ENCODE measurements around the gene KCNT2.

The KCNT2 gene

GRCh38 chr1:196449460-196449859 lies 158.8 kb downstream of the KCNT2 start:
- no peak for DNase-seq (ENCODE audit: low read depth)

- no peak for DNase-seq (ENCODE audit: low read depth)
These were observed 162.5 kb downstream of the KCNT2 start for GRCh38 chr1:196445775-196446174.

DNA sequence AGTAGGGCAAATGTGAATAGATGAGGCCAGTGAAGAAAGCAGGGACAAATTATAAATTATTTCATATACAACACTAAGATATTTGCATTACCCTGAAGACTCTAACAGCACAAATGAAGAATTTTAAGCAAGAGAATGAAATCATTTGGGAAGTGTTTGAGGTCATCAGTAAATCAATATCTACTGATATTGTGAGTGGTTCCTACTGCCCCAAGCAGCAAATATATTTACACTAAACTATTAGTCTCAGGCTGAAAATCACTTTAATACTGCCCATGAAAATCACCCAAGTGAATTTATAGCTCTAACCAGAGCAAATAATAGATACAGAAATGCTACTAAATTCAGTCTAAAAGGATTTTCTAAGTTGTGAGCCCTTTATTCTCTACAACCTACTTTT lies 163.6 kb downstream of the KCNT2 start:
- no peak for DNase-seq (ENCODE audit: low read depth)

- no peak for DNase-seq (ENCODE audit: low read depth)
These were observed 165.9 kb downstream of the KCNT2 start for GRCh38 chr1:196442366-196442765.

GRCh38 chr1:196440711-196441110 lies 167.5 kb downstream of the KCNT2 start:
- no peak for DNase-seq (ENCODE audit: low read depth)

- DNase-seq (ENCODE audit: low read depth): no peak
These were observed 169.9 kb downstream of the KCNT2 start for GRCh38 chr1:196438329-196438728.

DNA sequence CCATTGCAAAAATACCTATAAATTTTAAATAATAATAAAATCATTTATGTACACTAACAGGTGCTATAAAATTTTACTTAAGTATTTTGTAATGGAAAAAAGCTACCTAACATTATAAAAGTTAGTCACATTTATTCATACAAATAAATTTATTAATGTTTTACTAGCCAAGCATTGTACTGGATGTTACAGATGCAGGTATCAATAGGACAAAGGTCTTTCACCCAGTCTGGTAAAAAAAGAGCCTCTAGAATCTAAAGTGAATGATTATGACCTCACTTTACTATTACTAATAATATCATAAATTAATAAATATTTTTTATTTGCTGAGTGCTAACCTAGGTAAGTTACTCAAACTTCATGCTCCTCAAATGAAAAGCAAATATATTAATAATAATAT lies 170.6 kb downstream of the KCNT2 start:
- DNase-seq (ENCODE audit: low read depth): no peak

- DNase-seq (ENCODE audit: low read depth): no peak
These were observed 175.2 kb downstream of the KCNT2 start for GRCh38 chr1:196433000-196433399.

DNA sequence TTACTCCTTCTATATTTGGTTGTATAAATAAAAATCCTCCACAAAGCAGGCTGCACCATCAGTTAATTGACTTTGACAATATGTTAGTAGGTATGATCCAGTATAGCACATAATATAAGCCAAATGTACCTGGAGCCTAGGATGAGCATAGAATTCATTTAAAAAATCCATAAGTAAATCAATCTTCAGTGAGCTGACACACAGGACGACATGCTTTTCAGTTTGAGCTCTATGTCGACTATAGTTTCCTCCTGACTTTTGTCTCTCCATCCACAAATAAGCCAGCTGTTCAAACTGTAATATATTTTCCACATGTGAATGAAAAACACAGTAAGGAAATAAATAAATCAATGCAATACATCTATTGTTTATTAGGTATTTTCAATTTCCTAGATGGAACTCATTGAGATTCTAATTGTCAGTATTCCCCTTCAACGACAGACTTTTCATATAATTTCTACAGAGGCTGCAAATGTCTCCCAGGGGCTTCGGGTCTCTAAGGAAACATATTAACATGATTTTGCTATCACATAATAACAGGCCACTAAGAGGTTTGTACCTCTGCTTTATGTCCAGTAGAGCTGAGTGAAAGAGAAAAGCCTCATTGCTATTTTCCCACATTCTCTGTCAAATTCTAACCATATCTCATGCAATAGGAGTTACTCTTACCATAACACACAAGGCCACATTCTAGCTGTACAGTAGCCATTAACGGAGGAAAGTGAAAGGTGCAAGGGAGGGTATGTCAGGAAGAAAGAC lies 180.1 kb downstream of the KCNT2 start:
- DNase-seq (ENCODE audit: low read depth): no peak

- no peak for DNase-seq (ENCODE audit: low read depth)
These were observed 182.7 kb downstream of the KCNT2 start for GRCh38 chr1:196425513-196425912.

- no peak for DNase-seq (ENCODE audit: low read depth)
These were observed 184.6 kb downstream of the KCNT2 start for GRCh38 chr1:196423612-196424011.

- no peak for DNase-seq (ENCODE audit: low read depth)
These were observed 189.5 kb downstream of the KCNT2 start for GRCh38 chr1:196418772-196419171.

GRCh38 chr1:196415978-196416377 lies 192.3 kb downstream of the KCNT2 start:
- DNase-seq (ENCODE audit: low read depth): no peak

DNA sequence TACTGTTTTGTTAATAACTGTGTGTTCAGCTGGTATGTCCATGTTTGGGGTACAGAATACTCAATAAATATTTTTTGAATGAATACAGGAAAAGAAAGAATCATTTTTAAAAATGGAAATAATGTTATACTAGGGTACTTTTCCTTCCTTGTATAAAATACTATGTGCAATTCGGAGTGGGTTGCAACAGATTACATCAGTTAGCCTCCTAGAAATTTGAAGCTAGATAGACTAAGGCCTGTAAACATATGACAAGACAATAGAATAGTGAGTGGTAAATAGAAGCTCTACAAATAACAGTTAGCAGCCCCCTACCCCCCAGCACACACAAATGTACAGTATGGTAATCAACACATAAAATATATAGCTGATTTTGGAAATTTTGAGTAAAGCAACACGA lies 195.9 kb downstream of the KCNT2 start:
- DNase-seq (ENCODE audit: low read depth): no peak

- DNase-seq (ENCODE audit: low read depth): no peak
These were observed 197.5 kb downstream of the KCNT2 start for GRCh38 chr1:196410768-196411167.

DNA sequence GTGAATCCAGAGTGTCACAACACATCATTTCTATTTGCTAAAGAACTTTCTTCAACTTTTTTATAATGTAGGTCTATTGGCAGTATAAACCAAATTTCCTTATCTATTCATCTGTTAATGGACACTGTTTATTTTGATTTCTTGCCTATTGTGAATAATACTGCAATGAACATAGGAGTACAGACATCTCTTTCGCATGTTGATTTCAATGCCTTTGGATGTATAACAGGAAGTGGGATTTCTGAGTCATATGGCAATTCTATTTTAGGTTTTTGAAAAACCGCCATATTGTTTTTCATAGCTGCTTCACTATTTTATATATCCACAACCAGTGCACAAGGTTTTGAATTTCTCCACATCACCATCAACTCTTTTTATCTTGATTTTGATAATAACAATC lies 198.7 kb downstream of the KCNT2 start:
- no peak for DNase-seq (ENCODE audit: low read depth)

DNA sequence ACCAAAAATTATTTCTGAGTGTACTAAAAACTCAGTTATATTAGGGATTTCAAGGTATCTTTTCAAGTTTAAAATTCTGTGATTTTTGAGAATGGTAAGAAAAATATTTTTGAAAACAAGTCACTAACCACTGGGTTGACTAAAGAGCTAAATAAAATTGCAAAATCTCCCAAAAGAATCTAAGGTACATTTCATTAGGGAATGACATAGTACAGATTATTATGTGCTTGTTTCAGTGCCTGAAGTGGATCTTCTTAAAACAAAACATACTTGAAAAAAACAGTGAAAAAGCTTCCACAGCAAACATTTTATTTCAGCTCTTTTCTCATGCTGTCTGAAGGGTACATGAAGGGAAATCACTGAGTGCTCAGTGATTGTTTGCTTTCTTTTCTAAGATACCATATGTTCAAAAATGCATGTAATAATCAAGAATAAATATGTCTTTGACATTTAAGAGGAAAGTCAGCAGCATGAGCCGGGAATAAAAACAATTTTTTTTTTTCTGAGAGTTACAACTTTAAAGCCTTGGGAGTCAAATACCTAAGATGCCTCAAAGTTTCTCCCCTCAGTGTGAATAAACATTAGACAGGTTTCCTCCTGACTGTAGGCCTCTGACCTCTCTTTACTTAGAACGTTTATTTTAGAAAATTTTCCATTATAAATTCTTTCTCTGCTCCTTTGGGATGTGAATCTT lies 200.7 kb downstream of the KCNT2 start:
- DNase-seq (ENCODE audit: low read depth): peak; percentile 31

DNA sequence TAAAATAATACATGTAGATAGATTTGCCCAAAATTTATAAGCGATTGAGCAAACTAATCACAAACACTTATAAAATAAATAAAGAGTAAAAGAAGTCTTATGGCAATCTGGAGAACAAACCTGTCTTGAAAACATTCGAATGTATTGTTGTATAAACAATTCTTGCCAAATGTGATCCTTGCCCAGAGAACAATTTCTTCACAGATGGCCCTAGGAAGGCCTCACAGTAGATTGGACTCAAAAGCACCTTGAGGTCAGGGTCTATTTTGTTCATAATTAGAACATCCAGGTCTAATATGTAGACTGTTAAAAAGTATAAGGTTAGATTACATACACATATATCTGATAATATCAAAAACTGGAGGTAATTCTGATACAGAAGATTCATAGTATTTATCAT lies 202.4 kb downstream of the KCNT2 start:
- DNase-seq (ENCODE audit: low read depth): no peak

GRCh38 chr1:196403803-196404690 lies 204.2 kb downstream of the KCNT2 start:
- DNase-seq (ENCODE audit: low read depth): peak; percentile 83

DNA sequence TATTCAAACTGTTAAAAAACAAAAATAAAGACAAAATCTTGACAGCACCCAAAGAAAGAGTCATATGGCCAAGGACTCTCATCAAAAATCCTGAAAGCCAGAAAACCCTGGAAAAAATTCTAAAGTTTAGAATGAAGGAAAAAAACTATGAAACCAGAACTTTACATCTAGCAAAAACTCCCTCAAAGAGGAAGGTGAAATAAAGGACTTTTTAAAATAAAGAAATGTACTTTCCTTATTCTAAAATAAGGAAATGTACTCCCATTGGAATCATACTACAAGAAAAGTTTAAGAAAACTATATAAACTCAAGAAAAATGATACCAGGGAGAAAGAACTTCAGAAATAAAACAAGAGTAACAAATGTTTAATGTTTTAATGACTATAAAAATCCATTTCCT lies 206.3 kb downstream of the KCNT2 start:
- DNase-seq (ENCODE audit: low read depth): no peak

- no peak for DNase-seq (ENCODE audit: low read depth)
These were observed 206.8 kb downstream of the KCNT2 start for GRCh38 chr1:196401452-196401833.

All from HS-27A (cell line).